HepG2 (cell line): Measurements from ENCODE around the gene VASN. TPM values are rescaled to one million over a fixed set of nuclear protein-coding genes. Genes with fewer than 3 reads are reported as not detected.
A peak's percentile ranks its signal among the peaks of the same experiment; 100 is the strongest.

Source experiments
- CREB1 ChIP-seq, 2 experiments: fragments of 450-650 bp in 1 of 2; IDR thresholded peaks; 2 replicates each; pipeline ENCODE4 v1.6.1; 2016 to 2017; ENCODE audit warnings: control low read depth in 1 of 2, mild to moderate bottlenecking in 1 of 2, missing compliant biosample characterization in 1 of 2, missing genetic modification characterization in 1 of 2
- DNMT1 ChIP-seq: sonication (generic); formaldehyde crosslinking; IDR thresholded peaks from 2 replicates; pipeline ENCODE4 v1.5.1; 2020; ENCODE audit warnings: mild to moderate bottlenecking, missing genetic modification reagents
- E2F1 ChIP-seq: sonication (generic); formaldehyde crosslinking; IDR thresholded peaks from 2 replicates; pipeline ENCODE4 v1.5.0; 2020; ENCODE audit warnings: missing genetic modification reagents
- KDM5B ChIP-seq: sonication (generic); formaldehyde crosslinking; IDR thresholded peaks from 2 replicates; pipeline ENCODE4 v1.4.0; 2020; ENCODE audit warnings: missing genetic modification reagents, mild to moderate bottlenecking, borderline replicate concordance
- KIAA2018 ChIP-seq: sonication (generic); formaldehyde crosslinking; IDR thresholded peaks from 2 replicates; pipeline ENCODE4 v1.5.0; 2020; ENCODE audit warnings: mild to moderate bottlenecking, missing genetic modification reagents, borderline replicate concordance
- KLF15 ChIP-seq: sonication (generic); formaldehyde crosslinking; IDR thresholded peaks from 2 replicates; pipeline ENCODE4 v1.8.1; 2023; ENCODE audit warnings: borderline replicate concordance, mild to moderate bottlenecking, inconsistent platforms, missing genetic modification reagents, mixed read lengths
- SMC3 ChIP-seq: IDR thresholded peaks from 2 replicates; pipeline ENCODE4 v1.6.1; 2011; ENCODE audit warnings: low read length, improper control_type of control experiment
- TRIM22 ChIP-seq: fragments of 450-650 bp; IDR thresholded peaks from 2 replicates; pipeline ENCODE4 v1.6.1; 2017
- ZBTB26 ChIP-seq: IDR thresholded peaks from 2 replicates; pipeline ENCODE4 v1.6.1; 2016; ENCODE audit warnings: missing compliant biosample characterization, missing genetic modification reagents, borderline replicate concordance
- ZBTB43 ChIP-seq: sonication (generic); formaldehyde crosslinking; conservative IDR thresholded peaks from 2 replicates; pipeline ENCODE4 v1.4.0; 2020; ENCODE audit warnings: missing genetic modification reagents
- ZBTB49 ChIP-seq: sonication (generic); formaldehyde crosslinking; IDR thresholded peaks from 2 replicates; pipeline ENCODE4 v1.4.0; 2020; ENCODE audit warnings: missing genetic modification reagents, borderline replicate concordance
- ZSCAN25 ChIP-seq: sonication (generic); formaldehyde crosslinking; IDR thresholded peaks from 2 replicates; pipeline ENCODE4 v1.8.0; 2022; ENCODE audit warnings: mild to moderate bottlenecking, missing genetic modification reagents
- polyA plus RNA-seq, 8 experiments: library from polyadenylated mRNA; depleted of rRNA in 3 of 8; stranded (reverse) in 7 of 8; unstranded in 1 of 8; fragments of >200 nt; fragmentation: Illumina TruSeq in 4 of 8; extraction: Trizol in 4 of 8; gene quantifications; 2 replicates each; pipeline versions ENCODE4 v1.2.1 to v1.2.3, GENCODE V29; 2011 to 2016; ENCODE audit warnings: low read depth in 4 of 8, missing spikeins in 1 of 8, mixed read lengths in 1 of 8; ENCODE audit not compliant: insufficient read depth in 1 of 8
- total RNA-seq, 5 experiments: library from RNA; depleted of rRNA; stranded (reverse); fragments of >200 nt; fragmentation: Illumina TruSeq; extraction: Trizol; gene quantifications; 2 replicates each; pipeline ENCODE4 v1.2.3, GENCODE V29; 2016; ENCODE audit warnings: low read depth in 1 of 5

VASN gene
- total and polyA plus RNA-seq, 2 of the 13 experiments (the other 11 are each of a cell fraction or from before 2014, with no cell fraction given) = 8.4 to 18.2 TPM

- no peak for TF ChIP-seq KIAA2018 (CRISPR knock-in tag)
- TF ChIP-seq KLF15 = no peak
- TF ChIP-seq SMC3 = 0 out of 2 replicates have a peak, but pooled peaks have one; percentile 10
- TF ChIP-seq E2F1 (CRISPR knock-in tag) = no peak
- no peak for TF ChIP-seq ZBTB26 (CRISPR knock-in tag)
- no peak for TF ChIP-seq ZBTB49 (CRISPR knock-in tag)
- no peak for TF ChIP-seq DNMT1 (CRISPR knock-in tag)
- no peak for TF ChIP-seq TRIM22
- TF ChIP-seq KDM5B = peak; percentile 37; the same call in 1 of the 2 replicates
- no peak for TF ChIP-seq CREB1 (IDR thresholded peaks at IDR 0.05)
- TF ChIP-seq CREB1 (CRISPR knock-in tag; IDR thresholded peaks at IDR 0.05) = no peak
- peak; percentile 70; the same call in 1 of the 2 replicates for TF ChIP-seq ZSCAN25 (CRISPR knock-in tag)
- no peak for TF ChIP-seq ZBTB43 (CRISPR knock-in tag)
Observed at GRCh38 chr16:4367393-4367856, 4.2 kb upstream of the VASN start (continued).
